WERI-Rb-1 (cell line): ENCODE data around the gene BAZ1B.
A peak's percentile ranks its signal among the peaks of the same experiment; 100 is the strongest.

Source experiments
- DNase-seq: peaks from one replicate; pipeline ENCODE4 v3.0.0-alpha.2; 2020
- H3K27ac ChIP-seq: fragments of 250-450 bp; sonication (Bioruptor Pico); 2 replicates; pipeline ENCODE4 v1.5.1; 2020; ENCODE audit warnings: mild to moderate bottlenecking, moderate library complexity
- H3K27me3 ChIP-seq: fragments of 250-450 bp; sonication (Bioruptor Pico); 2 replicates; pipeline ENCODE4 v1.5.1; 2021; ENCODE audit warnings: mild to moderate bottlenecking, low read depth, moderate library complexity; ENCODE audit not compliant: insufficient read depth, severe bottlenecking
- H3K36me3 ChIP-seq: fragments of 250-450 bp; sonication (Bioruptor Pico); 2 replicates; pipeline ENCODE4 v1.5.1; 2020; ENCODE audit warnings: mild to moderate bottlenecking, moderate library complexity
- H3K4me3 ChIP-seq: 2 replicates; pipeline ENCODE4 v1.5.1; 2011; ENCODE audit warnings: low read depth, mild to moderate bottlenecking, control low read depth, low read length
- H3K9me3 ChIP-seq: fragments of 250-450 bp; sonication (Bioruptor Pico); 2 replicates; pipeline ENCODE4 v1.5.1; 2021; ENCODE audit warnings: mild to moderate bottlenecking, moderate library complexity; ENCODE audit not compliant: severe bottlenecking
- TF ChIP-seq, protein P1 (sequence below): IDR thresholded peaks from 2 replicates; pipeline ENCODE4 v1.5.1; 2011; ENCODE audit warnings: low read depth, mild to moderate bottlenecking, control low read depth, inconsistent platforms, low read length

Gene BAZ1B

DNA sequence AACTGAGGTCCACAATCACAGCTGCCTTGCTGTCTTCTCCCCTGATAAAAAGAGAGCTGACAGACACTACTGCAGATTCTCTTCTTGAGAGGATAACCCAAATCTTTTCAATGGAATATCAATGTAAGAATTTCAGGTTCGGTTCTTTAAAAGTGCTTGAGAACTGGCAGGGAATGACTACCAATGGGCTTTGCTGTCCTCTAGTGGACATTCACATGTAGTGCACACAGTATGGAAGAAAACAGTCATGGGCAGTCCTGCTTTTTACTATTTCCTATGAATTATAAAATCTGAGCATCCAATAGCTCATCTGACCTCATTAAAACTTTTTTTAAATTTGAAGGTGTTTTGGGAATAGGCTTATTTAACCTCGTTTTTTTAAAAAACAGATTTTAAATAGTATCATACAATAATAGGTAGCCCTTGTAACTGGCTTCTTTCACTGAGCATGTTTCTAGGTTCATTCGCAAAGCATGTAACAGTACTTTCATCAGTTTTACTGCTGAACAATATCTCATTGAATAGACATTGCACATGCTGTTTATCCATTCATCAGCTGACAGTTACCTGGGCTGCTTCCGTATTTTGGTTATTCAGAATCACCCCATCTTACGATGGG, 70.2 kb downstream of the BAZ1B start:
- H3K4me3 ChIP-seq = no peak overlapping the region
- peaks cover 94% of the 10 kb centered on the region for H3K36me3 ChIP-seq
- TF ChIP-seq, protein P1, sequence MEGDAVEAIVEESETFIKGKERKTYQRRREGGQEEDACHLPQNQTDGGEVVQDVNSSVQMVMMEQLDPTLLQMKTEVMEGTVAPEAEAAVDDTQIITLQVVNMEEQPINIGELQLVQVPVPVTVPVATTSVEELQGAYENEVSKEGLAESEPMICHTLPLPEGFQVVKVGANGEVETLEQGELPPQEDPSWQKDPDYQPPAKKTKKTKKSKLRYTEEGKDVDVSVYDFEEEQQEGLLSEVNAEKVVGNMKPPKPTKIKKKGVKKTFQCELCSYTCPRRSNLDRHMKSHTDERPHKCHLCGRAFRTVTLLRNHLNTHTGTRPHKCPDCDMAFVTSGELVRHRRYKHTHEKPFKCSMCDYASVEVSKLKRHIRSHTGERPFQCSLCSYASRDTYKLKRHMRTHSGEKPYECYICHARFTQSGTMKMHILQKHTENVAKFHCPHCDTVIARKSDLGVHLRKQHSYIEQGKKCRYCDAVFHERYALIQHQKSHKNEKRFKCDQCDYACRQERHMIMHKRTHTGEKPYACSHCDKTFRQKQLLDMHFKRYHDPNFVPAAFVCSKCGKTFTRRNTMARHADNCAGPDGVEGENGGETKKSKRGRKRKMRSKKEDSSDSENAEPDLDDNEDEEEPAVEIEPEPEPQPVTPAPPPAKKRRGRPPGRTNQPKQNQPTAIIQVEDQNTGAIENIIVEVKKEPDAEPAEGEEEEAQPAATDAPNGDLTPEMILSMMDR = peak; percentile 85
- no peak overlapping the region for H3K27ac ChIP-seq
- DNase-seq = no peak
- H3K9me3 ChIP-seq = no peaks in the 10 kb centered on the region
- no peaks in the 10 kb centered on the region for H3K27me3 ChIP-seq

DNA sequence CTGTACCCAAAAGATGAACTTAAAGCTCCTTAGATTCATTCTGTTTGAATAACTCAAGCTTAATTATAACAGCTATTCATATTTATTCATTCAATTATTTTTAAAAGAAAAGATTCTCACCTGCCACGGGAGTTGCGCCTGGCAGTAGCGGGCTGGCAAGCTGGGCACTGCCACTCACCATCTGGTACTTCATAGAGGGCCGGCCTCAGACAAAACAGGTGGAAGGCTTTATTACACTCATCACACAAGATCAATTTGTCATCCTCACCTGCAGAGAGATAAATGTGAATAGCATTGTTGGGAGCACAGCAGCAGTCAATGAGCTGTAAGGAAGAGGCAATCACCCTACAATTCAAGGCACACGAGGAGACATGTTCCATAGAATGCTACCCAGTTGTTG, 72.7 kb downstream of the BAZ1B start:
- TF ChIP-seq, protein P1 = no peak
- peaks cover 96% of the 10 kb centered on the region for H3K36me3 ChIP-seq
- H3K27me3 ChIP-seq = no peaks in the 10 kb centered on the region
- H3K9me3 ChIP-seq = no peaks in the 10 kb centered on the region
- no peak overlapping the region for H3K4me3 ChIP-seq
- no peak overlapping the region for H3K27ac ChIP-seq
- no peak for DNase-seq

GRCh38 chr7:73448609-73449008, 73.5 kb downstream of the BAZ1B start:
- peaks cover 96% of the 10 kb centered on the region for H3K36me3 ChIP-seq
- no peaks in the 10 kb centered on the region for H3K27me3 ChIP-seq
- H3K9me3 ChIP-seq = no peaks in the 10 kb centered on the region
- no peak for DNase-seq
- TF ChIP-seq, protein P1 = no peak
- H3K4me3 ChIP-seq = no peak overlapping the region
- H3K27ac ChIP-seq = no peak overlapping the region

- Histone ChIP-seq H3K27ac (no peak overlapping the region), H3K9me3 (no peaks in the 10 kb centered on the region), H3K27me3 (no peaks in the 10 kb centered on the region), H3K36me3 (peaks cover 99% of the 10 kb centered on the region), H3K4me3 (no peak overlapping the region)
- no peak for DNase-seq
- TF ChIP-seq, protein P1 = no peak
Measured at GRCh38 chr7:73447121-73447733, 74.9 kb downstream of the BAZ1B start.

- H3K27ac ChIP-seq = no peak overlapping the region
- H3K9me3 ChIP-seq = no peaks in the 10 kb centered on the region
- H3K27me3 ChIP-seq = no peaks in the 10 kb centered on the region
- no peak overlapping the region for H3K4me3 ChIP-seq
- TF ChIP-seq, protein P1 = no peak
- peaks cover 97% of the 10 kb centered on the region for H3K36me3 ChIP-seq
- no peak for DNase-seq
Measured at GRCh38 chr7:73446682-73447081, 75.4 kb downstream of the BAZ1B start.
